A673 (cell line): ENCODE results near the gene SLX4. TPM values are rescaled to one million over a fixed set of nuclear protein-coding genes. Genes with fewer than 3 reads are reported as not detected.

ENCODE experiments used
- BruUV-seq: library from RNA; stranded (reverse); fragments of 400-500 nt; replicated peaks from 2 replicates; lab custom pipeline; 2021; lab: Mats Ljungman, UMichigan
- CTCF ChIA-PET: fragments of 300-600 bp; sonication (Branson Sonifier 250); formaldehyde crosslinking; loops from one replicate; lab custom pipeline; 2022; ENCODE audit warnings: antibody characterized with exemption; lab: Charles Lee
- POLR2A ChIA-PET: fragments of 300-600 bp; sonication (Branson Sonifier 250); formaldehyde crosslinking; loops from one replicate; lab custom pipeline; 2022; ENCODE audit warnings: antibody characterized with exemption; ENCODE audit not compliant: low non-redundant PET; lab: Charles Lee
- DNase-seq: peaks from one replicate; pipeline ENCODE4 v3.0.0-alpha.2; 2015; ENCODE audit warnings: low spot score
- H3K27ac ChIP-seq: fragments of 200-600 bp; sonication (generic); 2 replicates; pipeline ENCODE4 v1.5.1; 2016; ENCODE audit warnings: mixed run types, low read depth, mild to moderate bottlenecking, mixed read lengths, antibody characterized with exemption, low read length; ENCODE audit not compliant: poor library complexity, severe bottlenecking
- H3K27me3 ChIP-seq: fragments of 200-600 bp; sonication (generic); replicated peaks from 2 replicates; pipeline ENCODE4 v1.6.1; 2017; ENCODE audit warnings: mixed run types, low read depth, mild to moderate bottlenecking, mixed read lengths, antibody characterized with exemption, low read length; ENCODE audit not compliant: insufficient read depth, poor library complexity
- H3K36me3 ChIP-seq: fragments of 200-600 bp; sonication (generic); 2 replicates; pipeline ENCODE4 v1.6.1; 2016; ENCODE audit warnings: mixed run types, mild to moderate bottlenecking, mixed read lengths, antibody characterized with exemption, low read length; ENCODE audit not compliant: insufficient read depth, poor library complexity, severe bottlenecking
- H3K4me1 ChIP-seq: fragments of 200-600 bp; sonication (generic); 2 replicates; pipeline ENCODE4 v1.6.1; 2017; ENCODE audit warnings: mixed run types, mild to moderate bottlenecking, mixed read lengths, antibody characterized with exemption, low read length; ENCODE audit not compliant: insufficient read depth, poor library complexity, severe bottlenecking
- H3K4me3 ChIP-seq: fragments of 200-600 bp; sonication (generic); 2 replicates; pipeline ENCODE4 v1.5.1; 2016; ENCODE audit warnings: low read depth, mixed run types, mild to moderate bottlenecking, mixed read lengths, low read length; ENCODE audit not compliant: poor library complexity, severe bottlenecking
- H3K9me3 ChIP-seq: fragments of 200-600 bp; sonication (generic); 2 replicates; pipeline ENCODE4 v1.6.1; 2016; ENCODE audit warnings: mixed run types, low read depth, mild to moderate bottlenecking, mixed read lengths, antibody characterized with exemption, low read length; ENCODE audit not compliant: poor library complexity, severe bottlenecking
- EZH2 ChIP-seq: fragments of 200-600 bp; sonication (generic); IDR thresholded peaks from 2 replicates; pipeline ENCODE4 v1.6.1; 2017; ENCODE audit warnings: borderline replicate concordance, low read depth, mild to moderate bottlenecking, mixed read lengths, antibody characterized with exemption, low read length; ENCODE audit not compliant: poor library complexity, severe bottlenecking
- intact Hi-C: fragments of 100-400 bp; cut with micrococcal nuclease; formaldehyde crosslinking; loops from one replicate; pipeline ENCODE4 v1.10.0; 2022; ENCODE audit not compliant: unreplicated experiment
- total RNA-seq: library from RNA; stranded (reverse); gene quantifications from 2 replicates; pipeline ENCODE4 v1.2.3, GENCODE V29; 2021
- TF ChIP-seq, protein P1 (sequence below): fragments of 300-800, 200-600 bp; sonication (generic); conservative IDR thresholded peaks from 2 replicates; pipeline ENCODE4 v1.5.1; 2017; ENCODE audit warnings: low read depth, mild to moderate bottlenecking, antibody characterized with exemption, low read length, moderate library complexity, mixed read lengths

The SLX4 gene
- total RNA-seq, 1 experiment from 2014 or later, result 15.1 TPM

DNA sequence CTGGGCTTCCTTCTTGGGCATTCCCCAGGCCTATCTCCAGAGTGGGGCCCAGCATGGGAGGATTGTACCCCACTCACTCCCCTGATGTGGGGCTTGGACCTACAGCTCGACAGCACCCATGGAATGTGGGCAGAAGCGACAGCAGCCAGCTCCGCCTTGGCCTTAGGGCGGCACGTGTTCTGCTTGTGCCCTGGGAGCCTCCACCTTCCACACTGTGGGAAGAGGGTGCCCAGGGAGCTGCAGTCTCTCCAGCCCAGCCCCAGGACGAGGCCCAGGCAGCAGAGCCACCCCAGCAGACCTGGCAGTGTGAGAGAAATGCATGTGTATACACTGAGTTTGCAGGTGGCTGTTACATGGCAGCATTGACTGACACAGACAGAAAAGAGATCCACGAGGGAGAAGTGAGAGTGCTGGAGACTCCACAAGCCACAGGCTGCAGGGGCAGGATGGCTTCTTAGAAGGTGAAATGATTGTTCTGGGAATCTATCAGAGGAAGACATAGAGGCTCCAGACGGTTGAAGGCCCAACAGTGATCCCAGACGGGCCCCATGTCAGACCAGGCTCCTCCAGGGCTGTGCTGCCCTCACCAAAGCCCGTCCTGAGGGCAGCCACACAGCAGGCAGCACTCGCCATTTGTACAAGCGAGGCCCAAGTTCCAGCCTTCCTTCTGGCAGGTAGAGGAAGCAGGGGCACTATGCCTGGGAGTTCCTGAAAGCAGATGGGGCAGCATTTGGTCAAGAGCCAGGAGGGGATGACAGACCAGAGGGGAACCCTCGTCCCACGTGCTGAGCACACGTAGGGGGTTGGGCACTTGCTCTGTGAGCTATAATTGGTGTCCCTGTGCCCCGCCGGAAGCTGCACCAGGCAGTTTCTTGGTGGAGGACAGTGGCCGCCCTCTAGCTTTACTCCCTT, 40.3 kb upstream of the SLX4 start:
- BruUV-seq, result no TSS peak
- H3K9me3 ChIP-seq, result no peaks in the 10 kb centered on the region
- CTCF ChIA-PET, result no interaction called here
- H3K4me1 ChIP-seq, result no peaks in the 10 kb centered on the region
- H3K4me3 ChIP-seq, result no peak overlapping the region
- POLR2A ChIA-PET, result no interaction called here
- H3K27me3 ChIP-seq, result no peaks in the 10 kb centered on the region
- no peak for TF ChIP-seq EZH2
- TF ChIP-seq, protein P1, sequence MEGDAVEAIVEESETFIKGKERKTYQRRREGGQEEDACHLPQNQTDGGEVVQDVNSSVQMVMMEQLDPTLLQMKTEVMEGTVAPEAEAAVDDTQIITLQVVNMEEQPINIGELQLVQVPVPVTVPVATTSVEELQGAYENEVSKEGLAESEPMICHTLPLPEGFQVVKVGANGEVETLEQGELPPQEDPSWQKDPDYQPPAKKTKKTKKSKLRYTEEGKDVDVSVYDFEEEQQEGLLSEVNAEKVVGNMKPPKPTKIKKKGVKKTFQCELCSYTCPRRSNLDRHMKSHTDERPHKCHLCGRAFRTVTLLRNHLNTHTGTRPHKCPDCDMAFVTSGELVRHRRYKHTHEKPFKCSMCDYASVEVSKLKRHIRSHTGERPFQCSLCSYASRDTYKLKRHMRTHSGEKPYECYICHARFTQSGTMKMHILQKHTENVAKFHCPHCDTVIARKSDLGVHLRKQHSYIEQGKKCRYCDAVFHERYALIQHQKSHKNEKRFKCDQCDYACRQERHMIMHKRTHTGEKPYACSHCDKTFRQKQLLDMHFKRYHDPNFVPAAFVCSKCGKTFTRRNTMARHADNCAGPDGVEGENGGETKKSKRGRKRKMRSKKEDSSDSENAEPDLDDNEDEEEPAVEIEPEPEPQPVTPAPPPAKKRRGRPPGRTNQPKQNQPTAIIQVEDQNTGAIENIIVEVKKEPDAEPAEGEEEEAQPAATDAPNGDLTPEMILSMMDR, result no peak
- H3K36me3 ChIP-seq, result peaks cover 37% of the 10 kb centered on the region
- no peak overlapping the region for H3K27ac ChIP-seq
- intact Hi-C loops, result no loop called here
- no peak for DNase-seq

DNA sequence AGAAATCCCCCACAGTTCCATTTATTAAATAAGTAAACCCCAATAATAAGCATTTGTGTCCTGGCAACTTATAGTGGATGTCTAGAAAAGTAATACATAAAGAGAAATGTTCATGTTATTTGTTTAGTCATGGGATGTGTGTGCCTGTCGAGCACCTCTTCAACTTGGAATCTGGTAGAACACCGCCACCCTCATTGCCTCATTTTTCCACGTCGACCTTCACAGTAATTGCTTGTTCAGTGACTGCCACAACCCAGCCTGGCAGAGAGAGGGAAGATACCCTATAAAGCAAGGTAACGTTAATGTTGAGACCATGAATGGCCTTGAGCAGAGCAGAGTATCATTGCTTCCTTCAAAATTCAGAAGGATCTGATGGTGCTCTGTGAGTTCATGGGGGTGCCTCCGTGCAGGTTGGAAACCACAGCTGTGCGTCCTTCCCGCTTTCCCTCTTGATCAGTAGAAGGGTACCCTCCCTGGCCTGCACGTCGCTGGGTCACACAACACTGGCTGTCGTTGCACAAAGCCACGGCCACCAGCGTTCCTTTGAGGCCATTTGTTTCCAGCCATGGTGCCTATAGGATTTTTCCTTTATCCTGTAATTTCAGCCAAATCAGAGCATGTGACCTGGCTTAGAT, 39.3 kb upstream of the SLX4 start:
- no TSS peak for BruUV-seq
- H3K4me3 ChIP-seq, result no peak overlapping the region
- no peaks in the 10 kb centered on the region for H3K9me3 ChIP-seq
- POLR2A ChIA-PET, result no interaction called here
- TF ChIP-seq EZH2, result no peak
- TF ChIP-seq, protein P1, result no peak
- H3K27me3 ChIP-seq, result no peaks in the 10 kb centered on the region
- no peak overlapping the region for H3K27ac ChIP-seq
- no peak for DNase-seq
- CTCF ChIA-PET, result no interaction called here
- intact Hi-C loops, result no loop called here
- peaks cover 2% of the 10 kb centered on the region for H3K4me1 ChIP-seq
- H3K36me3 ChIP-seq, result peaks cover 28% of the 10 kb centered on the region

DNA sequence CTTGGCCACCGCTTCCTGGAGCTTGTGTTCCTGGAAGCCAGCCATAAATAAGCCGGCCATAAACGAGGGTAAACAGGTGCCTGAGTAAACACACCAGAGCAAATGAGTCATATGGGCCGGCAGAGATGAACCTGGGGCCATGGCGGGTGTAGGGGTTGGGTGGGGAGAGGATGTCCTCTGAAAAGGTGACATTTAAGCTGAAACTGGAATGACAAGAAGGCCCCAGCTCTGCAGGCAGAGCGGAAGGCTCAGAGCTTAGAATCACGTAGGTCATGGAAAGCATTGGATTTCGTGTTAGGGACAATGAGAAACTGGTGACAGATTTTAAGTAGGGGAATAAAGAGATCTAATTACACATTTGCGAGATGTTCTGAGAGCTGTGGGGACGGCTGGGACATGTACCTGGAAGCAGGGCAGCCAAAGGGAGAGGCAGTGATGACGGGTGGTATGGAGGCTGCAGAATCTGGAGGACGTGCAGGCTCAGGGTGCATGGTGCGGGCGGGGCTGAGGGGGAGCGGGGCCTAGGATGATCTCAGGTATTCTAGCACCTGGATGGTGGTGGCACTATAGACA, 35.0 kb upstream of the SLX4 start:
- Histone ChIP-seq H3K27me3 (no peaks in the 10 kb centered on the region), H3K4me3 (no peak overlapping the region), H3K27ac (peak overlapping the region; percentile 7), H3K4me1 (peaks cover 10% of the 10 kb centered on the region), H3K9me3 (no peaks in the 10 kb centered on the region), H3K36me3 (peaks cover 7% of the 10 kb centered on the region)
- ChIA-PET CTCF (no interaction called here), POLR2A (no interaction called here)
- DNase-seq, result no peak
- no TSS peak for BruUV-seq
- TF ChIP-seq, protein P1, result no peak
- no peak for TF ChIP-seq EZH2
- intact Hi-C loops, result no loop called here
